H9 (cell line): ENCODE data around the gene JARID2. TPM values are rescaled to one million over a fixed set of nuclear protein-coding genes. Genes with fewer than 3 reads are reported as not detected.

Experiments
- DNase-seq: peaks from one replicate; pipeline ENCODE4 v3.0.0-alpha.2; 2017
- H2AFZ ChIP-seq: one replicate; pipeline ENCODE4 v1.6.1; 2013; ENCODE audit warnings: mild to moderate bottlenecking, low read length, control low read depth, moderate library complexity
- H2AK5ac ChIP-seq: 2 replicates; pipeline ENCODE4 v1.6.1; 2013; ENCODE audit warnings: low read length, control low read depth, mixed read lengths; ENCODE audit not compliant: insufficient read length
- H2BK120ac ChIP-seq: one replicate; pipeline ENCODE4 v1.6.1; 2013; ENCODE audit warnings: low read depth, mild to moderate bottlenecking, low read length, control low read depth, inconsistent platforms; ENCODE audit not compliant: poor library complexity, severe bottlenecking
- H2BK12ac ChIP-seq: 2 replicates; pipeline ENCODE4 v1.6.1; 2013; ENCODE audit warnings: low read length, control low read depth, mixed read lengths, low read depth; ENCODE audit not compliant: insufficient read length
- H2BK15ac ChIP-seq: 2 replicates; pipeline ENCODE4 v1.6.1; 2013; ENCODE audit warnings: low read depth, low read length, control low read depth
- H2BK20ac ChIP-seq: one replicate; pipeline ENCODE4 v1.6.1; 2013; ENCODE audit warnings: low read depth, mild to moderate bottlenecking, low read length, control low read depth, inconsistent platforms; ENCODE audit not compliant: poor library complexity, severe bottlenecking
- H2BK5ac ChIP-seq: 2 replicates; pipeline ENCODE4 v1.6.1; 2013; ENCODE audit warnings: low read length, control low read depth, mixed read lengths; ENCODE audit not compliant: insufficient read length
- H3K14ac ChIP-seq: 2 replicates; pipeline ENCODE4 v1.6.1; 2013; ENCODE audit warnings: low read length, control low read depth; ENCODE audit not compliant: insufficient read depth
- H3K18ac ChIP-seq: 2 replicates; pipeline ENCODE4 v1.6.1; 2013; ENCODE audit warnings: low read depth, mild to moderate bottlenecking, mixed read lengths, low read length, control low read depth; ENCODE audit not compliant: insufficient read length
- H3K23ac ChIP-seq: 2 replicates; pipeline ENCODE4 v1.6.1; 2013; ENCODE audit warnings: low read length, control low read depth, mixed read lengths, low read depth; ENCODE audit not compliant: insufficient read length
- H3K23me2 ChIP-seq: 2 replicates; pipeline ENCODE4 v1.6.1; 2013; ENCODE audit warnings: low read depth, mild to moderate bottlenecking, mixed read lengths, low read length, control low read depth; ENCODE audit not compliant: insufficient read length, poor library complexity, severe bottlenecking
- H3K27ac ChIP-seq: 2 replicates; pipeline ENCODE4 v1.5.1; 2013; ENCODE audit warnings: low read length, control low read depth, mixed read lengths, low read depth; ENCODE audit not compliant: insufficient read length
- H3K27me3 ChIP-seq: 2 replicates; pipeline ENCODE4 v1.6.1; 2013; ENCODE audit warnings: low read length, control low read depth, inconsistent platforms; ENCODE audit not compliant: insufficient read depth
- H3K4ac ChIP-seq: 2 replicates; pipeline ENCODE4 v1.6.1; 2013; ENCODE audit warnings: low read depth, mild to moderate bottlenecking, control low read depth, inconsistent platforms, low read length, moderate library complexity
- H3K4me1 ChIP-seq: 2 replicates; pipeline ENCODE4 v1.6.1; 2013; ENCODE audit warnings: low read length, control low read depth, inconsistent platforms; ENCODE audit not compliant: insufficient read depth
- H3K4me2 ChIP-seq: 2 replicates; pipeline ENCODE4 v1.6.1; 2013; ENCODE audit warnings: low read length, control low read depth, mixed read lengths; ENCODE audit not compliant: insufficient read length, insufficient read depth
- H3K56ac ChIP-seq: 2 replicates; pipeline ENCODE4 v1.6.1; 2013; ENCODE audit warnings: low read depth, mild to moderate bottlenecking, mixed read lengths, low read length, control low read depth; ENCODE audit not compliant: insufficient read length
- H3K79me1 ChIP-seq: 2 replicates; pipeline ENCODE4 v1.6.1; 2013; ENCODE audit warnings: low read depth, mild to moderate bottlenecking, moderate library complexity, low read length, control low read depth, inconsistent platforms; ENCODE audit not compliant: insufficient read depth, poor library complexity, severe bottlenecking
- H3K79me2 ChIP-seq: 2 replicates; pipeline ENCODE4 v1.6.1; 2013; ENCODE audit warnings: low read length, control low read depth, inconsistent platforms; ENCODE audit not compliant: insufficient read depth
- H3K9ac ChIP-seq: 2 replicates; pipeline ENCODE4 v1.6.1; 2013; ENCODE audit warnings: low read length, control low read depth, mixed read lengths; ENCODE audit not compliant: insufficient read length; ENCODE audit errors: extremely low read depth
- H3K9me3 ChIP-seq: one replicate; pipeline ENCODE4 v1.6.1; 2013; ENCODE audit warnings: low read depth, low read length, inconsistent platforms; ENCODE audit not compliant: control insufficient read depth
- H3T11ph ChIP-seq: one replicate; pipeline ENCODE4 v1.6.1; 2013; ENCODE audit warnings: mild to moderate bottlenecking, low read length, control low read depth, inconsistent platforms
- H4K20me1 ChIP-seq: one replicate; pipeline ENCODE4 v1.6.1; 2013; ENCODE audit not compliant: control insufficient read depth, insufficient read length, insufficient read depth
- H4K5ac ChIP-seq: 2 replicates; pipeline ENCODE4 v1.6.1; 2013; ENCODE audit warnings: low read depth, mild to moderate bottlenecking, mixed read lengths, low read length, control low read depth; ENCODE audit not compliant: insufficient read length
- H4K8ac ChIP-seq: replicated peaks from 2 replicates; pipeline ENCODE4 v1.6.1; 2013; ENCODE audit warnings: low read length, control low read depth, mixed read lengths, low read depth; ENCODE audit not compliant: insufficient read length
- H4K91ac ChIP-seq: 2 replicates; pipeline ENCODE4 v1.6.1; 2013; ENCODE audit warnings: low read depth, mild to moderate bottlenecking, moderate library complexity, mixed read lengths, low read length, control low read depth; ENCODE audit not compliant: insufficient read length
- H3K27ac Mint-ChIP-seq, 3 experiments: 2 replicates in 2 of 3; 3 replicates in 1 of 3; pipeline ENCODE4 v1.8.0; 2020 to 2021; ENCODE audit warnings: mixed read lengths in 3 of 3, mild to moderate bottlenecking in 1 of 3, moderate library complexity in 1 of 3
- H3K27me3 Mint-ChIP-seq: 2 replicates; pipeline ENCODE4 v1.8.0; 2021; ENCODE audit warnings: low read depth, mild to moderate bottlenecking, moderate library complexity, mixed read lengths
- H3K36me3 Mint-ChIP-seq, 3 experiments: 2 replicates in 2 of 3; 3 replicates in 1 of 3; pipeline ENCODE4 v1.8.0; 2020 to 2021; ENCODE audit warnings: low read depth in 3 of 3, mixed read lengths in 3 of 3; ENCODE audit not compliant: insufficient read depth in 1 of 3
- H3K4me1 Mint-ChIP-seq, 2 experiments: 2 replicates each; pipeline ENCODE4 v1.8.0; 2020; ENCODE audit warnings: mixed read lengths in 2 of 2
- H3K4me3 Mint-ChIP-seq, 2 experiments: 2 replicates in 1 of 2; 3 replicates in 1 of 2; pipeline ENCODE4 v1.8.0; 2020 to 2021; ENCODE audit warnings: mild to moderate bottlenecking in 2 of 2, mixed read lengths in 2 of 2, moderate library complexity in 1 of 2
- H3K9me3 Mint-ChIP-seq, 2 experiments: 2 replicates in 1 of 2; 3 replicates in 1 of 2; pipeline ENCODE4 v1.8.0; 2020; ENCODE audit warnings: mild to moderate bottlenecking in 2 of 2, mixed read lengths in 2 of 2, moderate library complexity in 1 of 2
- WGBS: extraction: QIAGEN DNeasy Blood & Tissue Kit; methylation state at CpG from one replicate; pipeline ENCODE4 v1.1.7; 2013; ENCODE audit warnings: missing lambda C conversion rate, low lambda C conversion rate, mixed read lengths; ENCODE audit not compliant: insufficient read length; ENCODE audit errors: extremely low coverage; 5-methylcytosine and 5-hydroxymethylcytosine counted together
- total RNA-seq: library from RNA; stranded (reverse); gene quantifications from 2 replicates; pipeline ENCODE4 v1.2.1, GENCODE V29; 2021
- TF ChIP-seq, protein P1 (sequence below): fragments of 200-600 bp; sonication (generic); conservative IDR thresholded peaks from 3 replicates; pipeline ENCODE4 v1.8.0; 2021; ENCODE audit warnings: antibody characterized with exemption, mild to moderate bottlenecking

Gene JARID2
- total RNA-seq, 1 experiment from 2014 or later = 174 TPM

DNA sequence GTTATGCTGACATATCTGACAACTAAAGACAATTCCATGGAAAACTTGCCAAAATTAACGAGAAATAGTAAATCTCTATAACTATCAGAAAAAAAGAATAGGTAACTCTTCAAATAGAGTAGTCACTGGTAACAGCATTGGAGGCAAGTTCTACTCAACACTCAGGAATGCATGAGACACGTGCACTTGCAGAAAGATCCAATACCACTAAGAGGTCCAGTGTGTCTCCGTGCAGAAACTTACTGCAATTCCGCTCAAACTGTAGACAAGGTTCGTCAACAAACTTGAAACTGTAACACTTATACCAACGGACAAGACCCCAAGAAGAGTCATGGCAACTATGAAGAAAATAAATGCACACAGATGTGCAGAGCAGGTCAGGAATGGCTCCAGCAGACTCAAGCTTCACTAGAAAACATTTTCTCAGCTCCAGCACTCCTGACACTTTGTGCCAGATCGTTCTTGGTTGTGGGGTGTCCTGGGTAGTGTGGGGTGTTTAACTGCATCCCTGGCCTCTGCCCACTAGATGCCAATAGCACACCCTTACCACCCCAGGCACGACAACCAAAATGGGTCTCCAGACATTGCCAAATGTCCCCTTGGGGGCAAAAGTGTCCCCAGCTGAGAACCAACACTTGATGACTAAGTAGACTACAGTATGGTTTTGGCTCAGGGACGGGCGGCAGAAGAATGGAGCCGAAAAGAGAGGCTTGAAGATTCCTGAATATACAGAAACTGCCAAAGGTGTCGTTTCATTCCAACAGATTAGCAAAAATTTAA, 282.2 kb downstream of the JARID2 start:
- peaks cover 37 to 76% (median 68%) of the 10 kb centered on the region in 3 experiments for H3K36me3 Mint-ChIP-seq
- H3K4me3 Mint-ChIP-seq = no peak overlapping the region

More for the DNA sequence above, 282.2 kb downstream of the JARID2 start:
- no peak overlapping the region for H3K9ac ChIP-seq
- no peak overlapping the region for H2BK12ac ChIP-seq
- no peak overlapping the region for H3K14ac ChIP-seq
- peaks cover 0 to 11% of the 10 kb centered on the region in 2 experiments; a peak in 2 of 4 replicates for H3K4me1 Mint-ChIP-seq
- H3K9me3 ChIP-seq = peaks cover 13% of the 10 kb centered on the region
- no peak overlapping the region for H2AK5ac ChIP-seq
- no CpG with 5 or more reads among the region's 12 CpGs for WGBS
- H4K5ac ChIP-seq = no peak overlapping the region
- DNase-seq = peak; percentile 17
- peaks cover 14% of the 10 kb centered on the region for H3K27me3 Mint-ChIP-seq
- no peak overlapping the region for H4K91ac ChIP-seq
- no peak overlapping the region for H2BK5ac ChIP-seq
- H2AFZ ChIP-seq = no peak overlapping the region
- no peak overlapping the region for H2BK120ac ChIP-seq
- H3K27ac Mint-ChIP-seq = no peak overlapping the region
- H3K79me1 ChIP-seq = no peaks in the 10 kb centered on the region
- no peak overlapping the region for H3K4me2 ChIP-seq
- H3K4me1 ChIP-seq = no peaks in the 10 kb centered on the region
- H3K9me3 Mint-ChIP-seq = peaks cover 14 to 44% of the 10 kb centered on the region in 2 experiments
- no peak overlapping the region for H4K8ac ChIP-seq
- no peak overlapping the region for H3K4ac ChIP-seq
- H3K27me3 ChIP-seq = no peaks in the 10 kb centered on the region
- H3K23ac ChIP-seq = no peak overlapping the region
- no peaks in the 10 kb centered on the region for H3K23me2 ChIP-seq
- TF ChIP-seq, protein P1, sequence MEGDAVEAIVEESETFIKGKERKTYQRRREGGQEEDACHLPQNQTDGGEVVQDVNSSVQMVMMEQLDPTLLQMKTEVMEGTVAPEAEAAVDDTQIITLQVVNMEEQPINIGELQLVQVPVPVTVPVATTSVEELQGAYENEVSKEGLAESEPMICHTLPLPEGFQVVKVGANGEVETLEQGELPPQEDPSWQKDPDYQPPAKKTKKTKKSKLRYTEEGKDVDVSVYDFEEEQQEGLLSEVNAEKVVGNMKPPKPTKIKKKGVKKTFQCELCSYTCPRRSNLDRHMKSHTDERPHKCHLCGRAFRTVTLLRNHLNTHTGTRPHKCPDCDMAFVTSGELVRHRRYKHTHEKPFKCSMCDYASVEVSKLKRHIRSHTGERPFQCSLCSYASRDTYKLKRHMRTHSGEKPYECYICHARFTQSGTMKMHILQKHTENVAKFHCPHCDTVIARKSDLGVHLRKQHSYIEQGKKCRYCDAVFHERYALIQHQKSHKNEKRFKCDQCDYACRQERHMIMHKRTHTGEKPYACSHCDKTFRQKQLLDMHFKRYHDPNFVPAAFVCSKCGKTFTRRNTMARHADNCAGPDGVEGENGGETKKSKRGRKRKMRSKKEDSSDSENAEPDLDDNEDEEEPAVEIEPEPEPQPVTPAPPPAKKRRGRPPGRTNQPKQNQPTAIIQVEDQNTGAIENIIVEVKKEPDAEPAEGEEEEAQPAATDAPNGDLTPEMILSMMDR = no peak
- peaks cover 2% of the 10 kb centered on the region for H4K20me1 ChIP-seq
- no peak overlapping the region for H3K18ac ChIP-seq
- no peak overlapping the region for H3K27ac ChIP-seq
- H2BK20ac ChIP-seq = no peak overlapping the region
- H3K79me2 ChIP-seq = no peaks in the 10 kb centered on the region
- H2BK15ac ChIP-seq = no peak overlapping the region
- H3K56ac ChIP-seq = no peak overlapping the region
- no peak overlapping the region for H3T11ph ChIP-seq
